A549 treated with AZD9567 at 1 μM for 4 hours (cell line): ENCODE results near the gene MXD3. TPM values are rescaled to one million over a fixed set of nuclear protein-coding genes. Genes with fewer than 3 reads are reported as not detected.

ENCODE experiments used
- total RNA-seq: library from RNA; stranded (reverse); fragments of 200-300 nt; extraction: Qiagen RNA extraction; gene quantifications from 5 replicates; pipeline ENCODE4 v1.2.3, GENCODE V29; 2022; ENCODE audit not compliant: insufficient read depth

Gene MXD3
- 19.3 to 26.0 TPM (median 22.7 TPM) in 5 replicates for total RNA-seq

DNA sequence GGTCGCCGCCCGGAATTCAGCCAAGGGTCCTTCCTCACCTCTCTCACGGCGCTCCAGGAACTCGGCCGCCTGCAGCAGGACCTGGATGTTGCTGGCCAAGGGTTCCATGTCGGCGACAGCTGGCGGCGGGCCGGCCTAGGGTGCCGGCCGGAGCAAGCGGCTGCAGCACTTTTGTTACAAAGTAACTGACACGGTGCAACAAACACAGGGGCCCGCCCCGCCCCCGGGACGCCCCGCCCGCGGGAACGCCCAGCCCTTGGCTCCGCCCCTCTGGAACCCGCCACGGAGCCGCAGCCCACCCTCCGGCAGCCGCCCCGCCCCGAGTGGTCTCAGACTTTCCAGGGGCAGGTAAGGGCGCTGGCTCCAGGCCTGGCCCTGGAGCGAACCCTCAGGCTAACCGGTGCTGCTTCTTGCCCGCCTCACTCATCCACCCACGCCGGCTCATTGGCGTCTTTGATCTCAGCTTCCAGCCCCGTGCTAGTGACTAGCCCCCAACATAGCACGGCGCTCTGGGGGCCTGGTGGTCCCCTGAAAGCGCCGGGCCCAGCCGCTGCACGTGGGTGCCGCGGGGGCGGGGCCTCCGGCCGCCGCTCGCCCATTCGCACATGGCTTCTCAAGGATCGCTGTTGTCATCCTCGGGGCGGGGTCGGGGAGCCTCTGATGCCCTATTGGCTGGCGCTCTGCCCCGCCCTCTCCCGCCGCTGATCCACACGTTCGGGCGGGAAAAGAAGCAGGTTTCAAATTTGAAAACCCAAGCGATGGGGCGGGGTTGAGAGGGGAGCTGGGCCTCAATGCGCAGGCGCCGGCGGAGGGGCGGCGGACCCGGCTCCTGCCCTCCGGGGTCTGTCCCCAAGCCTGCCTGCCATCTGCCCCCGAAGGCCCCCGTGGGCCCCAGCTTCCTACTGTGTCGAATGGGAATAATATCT, at the start of gene MXD3:
Gene MXD3, minus strand, starts transcription at position 176 of the 926 bp plus-strand sequence. Its CDS starts 68 bp downstream, at position 108.

DNA sequence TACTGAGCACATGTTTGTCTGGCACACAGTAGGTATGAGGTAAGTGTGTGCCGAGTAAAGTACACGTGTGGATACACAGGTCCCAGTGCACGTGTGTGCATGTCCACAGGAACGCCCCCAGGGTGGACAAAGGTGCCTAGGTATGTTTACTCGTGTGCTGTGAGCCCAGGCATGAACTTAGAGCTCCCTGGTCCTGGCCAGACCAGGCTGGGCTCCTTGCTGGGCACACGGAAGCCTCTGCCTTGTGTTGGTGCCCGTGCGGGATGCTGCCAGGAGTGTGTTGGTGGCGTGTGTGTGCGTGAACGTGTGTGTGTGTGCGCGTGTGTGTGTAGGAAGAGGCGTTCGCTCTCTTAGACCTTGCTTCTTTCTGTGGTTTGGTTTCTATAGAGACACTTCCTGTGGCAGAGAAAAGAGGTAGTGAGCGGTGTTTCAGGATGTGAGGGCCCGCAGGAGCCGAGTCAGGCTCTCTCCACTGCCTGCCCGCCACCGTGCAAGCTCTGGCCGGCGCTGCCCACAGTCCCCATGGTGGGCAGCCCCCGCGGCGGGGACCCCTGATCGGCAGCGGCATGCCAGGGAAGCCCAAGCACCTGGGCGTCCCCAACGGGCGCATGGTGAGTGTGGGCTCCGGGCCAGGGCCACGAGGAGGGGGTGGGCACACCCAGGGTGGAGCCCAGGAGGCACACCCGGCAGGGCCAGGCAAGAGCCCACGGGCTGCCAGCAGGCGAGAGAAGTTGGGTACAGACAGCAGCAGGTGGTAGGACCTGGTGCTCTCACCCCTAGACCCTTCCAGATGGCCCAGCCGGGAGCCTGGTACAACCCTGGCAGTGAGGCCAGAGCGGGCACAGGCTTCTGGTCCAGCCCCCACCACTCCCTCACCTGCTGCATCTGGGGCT, 46.0 kb upstream of the MXD3 start, which contains the start of gene RGS14:
Gene RGS14, plus strand, starts transcription at position 466 of the 893 bp plus-strand sequence. Its CDS starts 101 bp downstream, at position 567.

DNA sequence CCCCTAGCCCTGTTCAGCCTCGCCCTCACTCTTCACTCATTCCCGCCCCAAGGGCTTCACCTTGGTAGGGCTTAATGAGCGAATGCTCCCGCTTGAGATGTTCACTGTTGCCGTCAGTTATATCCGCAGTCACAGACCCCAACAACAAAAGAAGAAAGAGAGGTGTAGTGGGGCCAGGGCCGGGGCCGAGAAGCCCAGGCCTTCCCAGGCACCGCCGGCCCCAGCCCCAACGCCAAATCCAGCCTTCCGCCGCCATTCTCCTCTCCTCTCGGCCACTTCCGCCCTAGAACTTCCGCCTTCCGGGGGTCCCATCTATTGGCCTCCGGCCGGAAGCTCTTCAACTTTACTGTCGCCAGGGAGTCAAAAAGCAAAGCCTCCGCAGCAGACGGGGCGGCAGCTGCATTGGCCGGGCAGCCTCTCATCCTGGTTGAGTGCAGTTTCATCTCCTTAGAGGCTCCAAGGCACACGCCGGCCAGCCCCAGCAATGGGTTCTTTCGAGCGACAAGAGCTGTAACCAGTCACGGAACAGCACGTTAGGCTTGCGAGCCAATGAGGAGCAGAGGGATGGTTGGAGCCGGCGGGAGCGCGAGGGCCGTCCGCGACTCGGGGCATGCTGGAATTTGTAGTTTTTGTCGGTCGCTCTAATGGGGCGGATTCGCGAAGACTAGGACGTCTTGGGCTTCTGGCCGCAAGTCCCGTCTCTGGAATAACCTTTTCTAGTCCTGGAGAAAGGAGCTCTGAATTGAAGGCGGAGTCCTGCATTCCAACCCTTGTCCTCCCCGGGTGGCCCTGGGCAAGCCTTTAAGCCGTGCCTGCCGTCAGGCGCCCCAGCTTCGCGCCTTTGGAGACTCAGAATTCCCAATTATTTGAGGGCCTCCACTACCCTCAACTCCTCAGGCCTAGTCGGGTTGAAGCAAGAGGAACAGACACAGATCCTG, 40.0 kb upstream of the MXD3 start, which contains the start of gene LMAN2:
Gene LMAN2, minus strand, starts transcription at position 277 of the 938 bp plus-strand sequence. Its CDS starts 21 bp downstream, at position 256.

GRCh38 chr5:177303121-177303924, 8.4 kb downstream of the MXD3 start, which contains the start of the genes PRELID1 and RAB24:
Gene PRELID1, plus strand, starts transcription at chr5:177303799. Its CDS starts 187 bp downstream, at chr5:177303986.
Gene RAB24, minus strand, starts transcription at chr5:177303719. Its CDS starts 431 bp downstream, at chr5:177303288.

Other genes with a start within 250 kb of the MXD3 start
- gene FGFR4, start 225.0 kb downstream of the MXD3 start, total RNA-seq: 17.0 to 26.6 TPM (median 25.3 TPM) in 5 replicates
- gene NSD1, start 178.1 kb downstream of the MXD3 start, total RNA-seq: 16.1 to 20.7 TPM (median 20.4 TPM) in 5 replicates
- gene RAB24, start 8.2 kb downstream of the MXD3 start, total RNA-seq: 24.7 to 30.2 TPM (median 25.1 TPM) in 5 replicates
- 253 to 392 TPM (median 370 TPM) in 5 replicates for gene PRELID1, start 8.1 kb downstream of the MXD3 start, total RNA-seq
- gene LMAN2, start 39.8 kb upstream of the MXD3 start, total RNA-seq: 193 to 205 TPM (median 199 TPM) in 5 replicates
- 2.7 to 5.5 TPM (median 4.5 TPM) in 5 replicates for gene RGS14, start 46.0 kb upstream of the MXD3 start, total RNA-seq
- gene SLC34A1, start 72.5 kb upstream of the MXD3 start, total RNA-seq: not detected in 5 replicates
- not detected in 5 replicates for gene PFN3, start 88.8 kb upstream of the MXD3 start, total RNA-seq
- 18.6 to 27.6 TPM (median 21.3 TPM) in 5 replicates for gene F12, start 97.7 kb upstream of the MXD3 start, total RNA-seq
- 21.4 to 30.9 TPM (median 27.0 TPM) in 5 replicates for gene GRK6, start 114.8 kb upstream of the MXD3 start, total RNA-seq
- 15.7 to 35.7 TPM (median 32.9 TPM) in 5 replicates for gene PRR7, start 134.9 kb upstream of the MXD3 start, total RNA-seq
- gene DBN1, start 161.7 kb upstream of the MXD3 start, total RNA-seq: 50.0 to 70.6 TPM (median 65.3 TPM) in 5 replicates
- 63.9 to 97.3 TPM (median 89.0 TPM) in 5 replicates for gene PDLIM7, start 185.7 kb upstream of the MXD3 start, total RNA-seq
- gene DOK3, start 197.9 kb upstream of the MXD3 start, total RNA-seq: 2.8 to 6.2 TPM (median 4.3 TPM) in 5 replicates
- gene DDX41, start 205.1 kb upstream of the MXD3 start, total RNA-seq: 71.2 to 123 TPM (median 115 TPM) in 5 replicates
- 29.7 to 32.8 TPM (median 32.0 TPM) in 5 replicates for gene FAM193B, start 242.7 kb upstream of the MXD3 start, total RNA-seq